ENCODE results near the gene INTS13.
"Not testable (repeated sequence)": the region's sequence is repeated elsewhere in the genome, so short reads cannot be mapped to it uniquely, and the experiment has no call there.

The INTS13 gene

GRCh38 chr12:26869104-26869494 is 68.7 kb downstream of the INTS13 start:
- H3K36me3 ChIP-seq (ENCODE audit: control insufficient read depth in 1 of 2, insufficient read depth in 2 of 2, low read length in 2 of 2) = no peaks in the 10 kb centered on the region
- no peak overlapping the region for H3K4me3 ChIP-seq (ENCODE audit: low read depth in 1 of 2, low read length in 2 of 2)
- no peak overlapping the region for H3K27ac ChIP-seq (ENCODE audit: low read length)
- H3K4me1 ChIP-seq (ENCODE audit: control insufficient read depth in 1 of 2, insufficient read depth in 2 of 2, low read length in 2 of 2) = peaks cover 0 to 14% of the 10 kb centered on the region in 2 donors
- no peaks in the 10 kb centered on the region for H3K27me3 ChIP-seq (ENCODE audit: low read depth, low read length)
- H3K9me3 ChIP-seq (ENCODE audit: control insufficient read depth in 1 of 2, low read length in 2 of 2) = no peaks in the 10 kb centered on the region

DNA sequence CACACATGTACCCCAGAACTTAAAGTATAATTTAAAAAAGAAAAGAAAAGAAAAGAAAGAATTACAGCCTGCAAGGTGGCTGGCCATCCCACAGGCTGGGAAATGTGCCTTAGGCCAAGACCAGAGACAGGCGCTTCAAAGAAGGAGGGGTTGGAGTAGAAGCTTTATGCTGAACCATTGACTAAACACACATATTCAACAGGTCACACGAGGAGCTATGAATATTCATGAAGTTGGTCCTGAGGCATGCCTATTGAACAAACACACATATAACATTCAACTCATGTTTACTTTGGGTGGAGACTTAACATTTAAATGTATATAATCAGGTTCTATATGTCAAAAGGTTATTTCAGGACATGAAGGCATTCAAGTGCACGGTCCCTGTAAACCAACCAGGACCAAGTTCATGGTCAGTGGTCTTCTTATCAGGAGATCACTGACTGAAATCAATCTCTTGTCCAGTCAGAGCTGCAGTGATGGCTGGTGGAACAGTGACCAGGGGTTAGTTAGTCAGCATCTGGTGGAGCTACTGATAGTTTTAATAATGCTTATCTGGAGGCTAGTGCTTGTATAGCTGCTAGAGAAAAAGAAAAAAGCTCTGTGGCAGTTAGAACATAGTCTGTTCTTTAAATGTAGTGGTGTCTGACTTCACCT is 69.2 kb downstream of the INTS13 start:
- Histone ChIP-seq H3K4me3 (ENCODE audit: low read depth in 1 of 2, low read length in 2 of 2) (no peak overlapping the region), H3K36me3 (ENCODE audit: control insufficient read depth in 1 of 2, insufficient read depth in 2 of 2, low read length in 2 of 2) (no peaks in the 10 kb centered on the region), H3K27ac (ENCODE audit: low read length) (no peak overlapping the region), H3K27me3 (ENCODE audit: low read depth, low read length) (no peaks in the 10 kb centered on the region), H3K9me3 (ENCODE audit: control insufficient read depth in 1 of 2, low read length in 2 of 2) (no peaks in the 10 kb centered on the region), H3K4me1 (ENCODE audit: control insufficient read depth in 1 of 2, insufficient read depth in 2 of 2, low read length in 2 of 2) (peaks cover 0 to 14% of the 10 kb centered on the region in 2 donors)

- Histone ChIP-seq H3K36me3 (ENCODE audit: control insufficient read depth in 1 of 2, insufficient read depth in 2 of 2, low read length in 2 of 2) (no peaks in the 10 kb centered on the region), H3K9me3 (ENCODE audit: control insufficient read depth in 1 of 2, low read length in 2 of 2) (no peaks in the 10 kb centered on the region), H3K27ac (ENCODE audit: low read length) (no peak overlapping the region), H3K27me3 (ENCODE audit: low read depth, low read length) (no peaks in the 10 kb centered on the region), H3K4me3 (ENCODE audit: low read depth in 1 of 2, low read length in 2 of 2) (no peak overlapping the region), H3K4me1 (ENCODE audit: control insufficient read depth in 1 of 2, insufficient read depth in 2 of 2, low read length in 2 of 2) (peaks cover 0 to 14% of the 10 kb centered on the region in 2 donors)
These were observed 70.7 kb downstream of the INTS13 start for GRCh38 chr12:26867080-26867479.

GRCh38 chr12:26863515-26863914 is 74.3 kb downstream of the INTS13 start:
- Histone ChIP-seq H3K4me1 (ENCODE audit: control insufficient read depth in 1 of 2, insufficient read depth in 2 of 2, low read length in 2 of 2) (no peaks in the 10 kb centered on the region), H3K4me3 (ENCODE audit: low read depth in 1 of 2, low read length in 2 of 2) (no peak overlapping the region), H3K36me3 (ENCODE audit: control insufficient read depth in 1 of 2, insufficient read depth in 2 of 2, low read length in 2 of 2) (no peaks in the 10 kb centered on the region), H3K27me3 (ENCODE audit: low read depth, low read length) (no peaks in the 10 kb centered on the region), H3K9me3 (ENCODE audit: control insufficient read depth in 1 of 2, low read length in 2 of 2) (no peaks in the 10 kb centered on the region), H3K27ac (ENCODE audit: low read length) (no peak overlapping the region)

DNA sequence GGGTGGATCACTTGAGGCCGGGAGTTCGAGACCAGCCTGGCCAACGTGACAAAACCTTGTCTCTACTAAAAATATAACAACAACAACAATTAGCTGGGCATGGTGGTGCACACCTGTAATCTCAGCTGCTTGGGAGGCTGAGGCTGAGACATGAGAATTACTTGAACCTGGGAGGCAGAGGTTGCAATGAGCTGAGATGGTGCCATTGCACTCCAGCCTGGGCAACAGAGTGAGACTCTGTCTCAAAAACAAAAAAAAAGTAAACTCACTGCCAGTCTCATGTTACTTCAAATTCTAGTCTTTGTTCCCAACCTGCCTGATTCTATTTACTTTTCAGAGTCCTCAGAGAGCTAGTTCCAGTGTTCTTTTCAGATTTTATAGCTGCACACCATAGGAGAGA is 75.0 kb downstream of the INTS13 start:
- H3K27me3 ChIP-seq (ENCODE audit: low read depth, low read length); H3K4me1 ChIP-seq (ENCODE audit: control insufficient read depth in 1 of 2, insufficient read depth in 2 of 2, low read length in 2 of 2); H3K36me3 ChIP-seq (ENCODE audit: control insufficient read depth in 1 of 2, insufficient read depth in 2 of 2, low read length in 2 of 2); H3K4me3 ChIP-seq (ENCODE audit: low read depth in 1 of 2, low read length in 2 of 2); H3K27ac ChIP-seq (ENCODE audit: low read length); H3K9me3 ChIP-seq (ENCODE audit: control insufficient read depth in 1 of 2, low read length in 2 of 2): not testable (repeated sequence)

DNA sequence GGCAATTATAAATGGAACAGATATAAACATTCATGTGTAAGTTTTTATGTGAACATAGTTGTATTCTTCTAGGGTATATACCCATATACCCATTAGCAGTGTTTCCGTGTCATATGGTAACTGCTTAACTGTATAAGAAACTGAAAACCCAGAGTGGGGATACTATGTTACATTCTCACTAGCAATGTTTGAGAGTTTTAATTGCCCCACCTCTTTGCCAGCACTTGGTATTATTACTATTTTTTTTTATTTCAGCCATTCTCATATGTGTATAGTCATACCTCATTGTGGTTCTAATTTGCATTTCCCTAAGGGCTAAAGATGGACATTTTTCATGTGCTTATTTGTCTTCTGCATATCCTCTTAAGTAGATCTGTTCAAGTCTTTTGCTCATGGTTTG is 76.1 kb downstream of the INTS13 start:
- Histone ChIP-seq H3K4me1 (ENCODE audit: control insufficient read depth in 1 of 2, insufficient read depth in 2 of 2, low read length in 2 of 2) (no peaks in the 10 kb centered on the region), H3K9me3 (ENCODE audit: control insufficient read depth in 1 of 2, low read length in 2 of 2) (no peaks in the 10 kb centered on the region), H3K4me3 (ENCODE audit: low read depth in 1 of 2, low read length in 2 of 2) (no peak overlapping the region), H3K27me3 (ENCODE audit: low read depth, low read length) (no peaks in the 10 kb centered on the region), H3K27ac (ENCODE audit: low read length) (no peak overlapping the region), H3K36me3 (ENCODE audit: control insufficient read depth in 1 of 2, insufficient read depth in 2 of 2, low read length in 2 of 2) (no peaks in the 10 kb centered on the region)

DNA sequence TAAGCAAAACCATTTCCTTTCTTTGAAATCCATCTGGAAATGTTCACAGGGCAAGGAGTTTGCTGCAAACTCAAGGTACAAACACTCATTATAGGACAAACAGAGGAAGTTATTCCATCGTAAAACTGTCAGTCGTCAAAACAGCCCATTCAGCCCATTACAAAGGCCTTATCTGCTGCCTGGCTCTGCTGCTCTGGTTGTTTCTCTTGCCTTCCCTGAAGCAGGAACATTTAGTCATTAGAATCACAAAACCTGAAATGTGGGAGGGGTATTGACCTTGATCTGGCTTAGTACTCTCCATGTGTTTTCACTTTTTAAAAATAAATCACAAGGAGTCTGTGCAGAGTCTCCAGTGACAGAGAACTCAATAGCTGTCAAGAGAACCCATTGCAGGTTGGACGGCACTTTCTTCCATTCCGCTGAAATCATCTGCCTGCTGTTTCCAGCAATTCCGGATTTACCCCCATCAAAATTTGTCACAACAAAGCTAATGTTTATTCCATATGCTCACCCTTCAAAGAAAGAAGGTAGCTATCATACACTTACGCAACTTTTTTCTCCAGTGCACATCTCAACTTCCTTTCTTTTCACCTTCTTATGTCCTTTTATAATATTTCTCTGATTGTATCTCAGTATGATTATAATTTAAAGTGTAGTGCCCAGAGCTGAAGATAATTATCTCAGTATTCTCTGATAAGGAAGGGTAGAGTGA is 80.2 kb downstream of the INTS13 start:
- H3K4me1 ChIP-seq (ENCODE audit: control insufficient read depth in 1 of 2, insufficient read depth in 2 of 2, low read length in 2 of 2) = no peaks in the 10 kb centered on the region
- H3K27me3 ChIP-seq (ENCODE audit: low read depth, low read length) = no peaks in the 10 kb centered on the region
- H3K4me3 ChIP-seq (ENCODE audit: low read depth in 1 of 2, low read length in 2 of 2) = no peak overlapping the region
- no peak overlapping the region for H3K27ac ChIP-seq (ENCODE audit: low read length)
- H3K9me3 ChIP-seq (ENCODE audit: control insufficient read depth in 1 of 2, low read length in 2 of 2) = no peaks in the 10 kb centered on the region
- H3K36me3 ChIP-seq (ENCODE audit: control insufficient read depth in 1 of 2, insufficient read depth in 2 of 2, low read length in 2 of 2) = no peaks in the 10 kb centered on the region

- Histone ChIP-seq H3K4me3 (ENCODE audit: low read depth in 1 of 2, low read length in 2 of 2) (no peak overlapping the region), H3K4me1 (ENCODE audit: control insufficient read depth in 1 of 2, insufficient read depth in 2 of 2, low read length in 2 of 2) (no peaks in the 10 kb centered on the region), H3K27ac (ENCODE audit: low read length) (no peak overlapping the region), H3K9me3 (ENCODE audit: control insufficient read depth in 1 of 2, low read length in 2 of 2) (no peaks in the 10 kb centered on the region), H3K36me3 (ENCODE audit: control insufficient read depth in 1 of 2, insufficient read depth in 2 of 2, low read length in 2 of 2) (no peaks in the 10 kb centered on the region), H3K27me3 (ENCODE audit: low read depth, low read length) (no peaks in the 10 kb centered on the region)
These were observed 82.4 kb downstream of the INTS13 start for GRCh38 chr12:26855337-26855736.
